Mesenchymal stem cell (in vitro differentiated cells and primary cell): ENCODE data around the gene BYSL.

ENCODE experiments used
- DNase-seq: peaks from one replicate; pipeline ENCODE4 v3.0.0-alpha.2; 2013
- H2AFZ ChIP-seq: one replicate; pipeline ENCODE4 v1.6.1; 2013; ENCODE audit warnings: low read depth, mild to moderate bottlenecking, control low read depth, inconsistent platforms, low read length, moderate library complexity
- H2AK5ac ChIP-seq: 2 replicates; pipeline ENCODE4 v1.6.1; 2013; ENCODE audit warnings: low read length, moderate library complexity, mild to moderate bottlenecking, inconsistent platforms; ENCODE audit not compliant: severe bottlenecking
- H2BK120ac ChIP-seq: one replicate; pipeline ENCODE4 v1.6.1; 2013; ENCODE audit warnings: low read depth, mild to moderate bottlenecking, inconsistent platforms, low read length, moderate library complexity
- H2BK12ac ChIP-seq, 2 experiments: one replicate each; pipeline ENCODE4 v1.6.1; 2013; ENCODE audit warnings: inconsistent platforms in 2 of 2, low read length in 2 of 2, mild to moderate bottlenecking in 2 of 2, moderate library complexity in 2 of 2, control low read depth in 1 of 2
- H2BK15ac ChIP-seq: one replicate; pipeline ENCODE4 v1.6.1; 2013; ENCODE audit warnings: mild to moderate bottlenecking, low read depth, inconsistent platforms; ENCODE audit not compliant: poor library complexity, severe bottlenecking
- H2BK5ac ChIP-seq: 2 replicates; pipeline ENCODE4 v1.6.1; 2013; ENCODE audit warnings: low read depth, mild to moderate bottlenecking, low read length, control low read depth, inconsistent platforms; ENCODE audit not compliant: poor library complexity, severe bottlenecking
- H3K14ac ChIP-seq, 2 experiments: one replicate each; pipeline ENCODE4 v1.6.1; 2013; ENCODE audit warnings: inconsistent platforms in 2 of 2, low read length in 2 of 2, control low read depth in 1 of 2, mild to moderate bottlenecking in 1 of 2, moderate library complexity in 1 of 2
- H3K18ac ChIP-seq, 2 experiments: one replicate each; pipeline ENCODE4 v1.6.1; 2013; ENCODE audit warnings: inconsistent platforms in 2 of 2, low read length in 2 of 2, control low read depth in 1 of 2, low read depth in 1 of 2, mild to moderate bottlenecking in 1 of 2
- H3K23ac ChIP-seq, 2 experiments: one replicate each; pipeline ENCODE4 v1.6.1; 2013; ENCODE audit warnings: inconsistent platforms in 2 of 2, low read length in 2 of 2, mild to moderate bottlenecking in 2 of 2, moderate library complexity in 2 of 2, control low read depth in 1 of 2
- H3K27ac ChIP-seq: 2 replicates; pipeline ENCODE4 v1.5.1; 2013; ENCODE audit warnings: mild to moderate bottlenecking, moderate library complexity, low read length, control low read depth, inconsistent platforms; ENCODE audit not compliant: poor library complexity, severe bottlenecking
- H3K27me3 ChIP-seq, 2 experiments: 2 replicates each; pipeline versions ENCODE4 v1.6.1 to v1.7.0; 2013; ENCODE audit warnings: low read length in 2 of 2, mild to moderate bottlenecking in 2 of 2, moderate library complexity in 2 of 2, control low read depth in 1 of 2, inconsistent platforms in 1 of 2; ENCODE audit not compliant: control insufficient read depth in 1 of 2, insufficient read depth in 1 of 2
- H3K36me3 ChIP-seq, 2 experiments: 2 replicates each; pipeline versions ENCODE4 v1.6.1 to v1.7.0; 2013; ENCODE audit warnings: low read length in 2 of 2, control low read depth in 1 of 2, inconsistent platforms in 1 of 2, low read depth in 1 of 2, mild to moderate bottlenecking in 1 of 2; ENCODE audit not compliant: insufficient read depth in 2 of 2, control insufficient read depth in 1 of 2
- H3K4ac ChIP-seq, 2 experiments: one replicate each; pipeline ENCODE4 v1.6.1; 2013; ENCODE audit warnings: inconsistent platforms in 2 of 2, low read length in 2 of 2, mild to moderate bottlenecking in 2 of 2, moderate library complexity in 2 of 2, control low read depth in 1 of 2, low read depth in 1 of 2
- H3K4me1 ChIP-seq: 2 replicates; pipeline ENCODE4 v1.6.1; 2013; ENCODE audit warnings: low read depth, low read length, control low read depth; ENCODE audit not compliant: control insufficient read depth, insufficient read depth
- H3K4me2 ChIP-seq: 2 replicates; pipeline ENCODE4 v1.6.1; 2013; ENCODE audit warnings: low read length, mild to moderate bottlenecking, inconsistent platforms; ENCODE audit not compliant: poor library complexity, severe bottlenecking
- H3K4me3 ChIP-seq, 2 experiments: 2 replicates each; pipeline versions ENCODE4 v1.5.1 to v1.7.0; 2013; ENCODE audit warnings: low read length in 2 of 2, mild to moderate bottlenecking in 2 of 2, control low read depth in 1 of 2, low read depth in 1 of 2; ENCODE audit not compliant: insufficient read depth in 1 of 2
- H3K79me1 ChIP-seq: replicated peaks from 2 replicates; pipeline ENCODE4 v1.6.1; 2013; ENCODE audit warnings: mild to moderate bottlenecking, control low read depth, low read length, inconsistent platforms; ENCODE audit not compliant: poor library complexity, severe bottlenecking
- H3K9ac ChIP-seq: 2 replicates; pipeline ENCODE4 v1.7.0; 2013; ENCODE audit warnings: mild to moderate bottlenecking, low read length, moderate library complexity
- H3K9me3 ChIP-seq: 2 replicates; pipeline ENCODE4 v1.7.0; 2013; ENCODE audit warnings: mild to moderate bottlenecking, low read length; ENCODE audit not compliant: control insufficient read depth
- H4K8ac ChIP-seq: one replicate; pipeline ENCODE4 v1.6.1; 2013; ENCODE audit warnings: inconsistent platforms, mild to moderate bottlenecking, low read length, moderate library complexity
- H4K91ac ChIP-seq: one replicate; pipeline ENCODE4 v1.6.1; 2013; ENCODE audit warnings: mild to moderate bottlenecking, low read length, inconsistent platforms
- WGBS: methylation state at CpG from one replicate; pipeline ENCODE4 v1.1.7; 2013; ENCODE audit warnings: mixed read lengths; 5-methylcytosine and 5-hydroxymethylcytosine counted together

The BYSL gene

GRCh38 chr6:41934278-41935192, 13.2 kb downstream of the BYSL start:
- no peak for DNase-seq

GRCh38 chr6:41935193-41935574, 13.9 kb downstream of the BYSL start:
- WGBS = 50% methylated on average over 1 of the region's 1 CpG
- Histone ChIP-seq H2BK15ac (no peak overlapping the region), H3K27me3 (no peaks in the 10 kb centered on the region), H2AFZ (no peak overlapping the region), H3K4me1 (peaks cover 29% of the 10 kb centered on the region), H3K9me3 (no peaks in the 10 kb centered on the region), H4K91ac (no peak overlapping the region), H2BK5ac (no peak overlapping the region), H3K14ac (no peak overlapping the region), H2AK5ac (no peak overlapping the region), H3K23ac (no peak overlapping the region), H3K4me2 (no peak overlapping the region), H2BK12ac (no peak overlapping the region), H2BK120ac (no peak overlapping the region), H3K4me3 (no peak overlapping the region), H3K18ac (no peak overlapping the region), H3K9ac (peak overlapping the region; percentile 9), H4K8ac (no peak overlapping the region), H3K36me3 (peaks cover 66 to 72% of the 10 kb centered on the region in 2 experiments), H3K27ac (no peak overlapping the region), H3K79me1 (peaks cover 30% of the 10 kb centered on the region), H3K4ac (no peak overlapping the region)
- no peak for DNase-seq

More at GRCh38 chr6:41934278-41935192, 13.2 kb downstream of the BYSL start:
- H3K36me3 ChIP-seq = peaks cover 71 to 79% of the 10 kb centered on the region in 2 experiments
- no peak overlapping the region for H3K27ac ChIP-seq
- no peak overlapping the region for H2AFZ ChIP-seq
- H4K8ac ChIP-seq = no peak overlapping the region
- no peak overlapping the region for H3K4me2 ChIP-seq
- no peak overlapping the region for H4K91ac ChIP-seq
- no peak overlapping the region for H3K23ac ChIP-seq
- H3K27me3 ChIP-seq = no peaks in the 10 kb centered on the region
- no peak overlapping the region for H3K14ac ChIP-seq
- no peak overlapping the region for H2BK12ac ChIP-seq
- no peak overlapping the region for H3K4ac ChIP-seq
- H2AK5ac ChIP-seq = no peak overlapping the region
- H3K9me3 ChIP-seq = no peaks in the 10 kb centered on the region
- peak overlapping the region; percentile 9 for H3K9ac ChIP-seq
- 93% methylated on average over 2 of the region's 7 CpGs for WGBS
- no peak overlapping the region for H2BK15ac ChIP-seq
- peaks cover 24% of the 10 kb centered on the region for H3K4me1 ChIP-seq
- H2BK5ac ChIP-seq = no peak overlapping the region
- H3K18ac ChIP-seq = no peak overlapping the region
- peaks cover 35% of the 10 kb centered on the region for H3K79me1 ChIP-seq
- no peak overlapping the region for H3K4me3 ChIP-seq
- no peak overlapping the region for H2BK120ac ChIP-seq

- H2AK5ac ChIP-seq = no peak overlapping the region
- H2BK120ac ChIP-seq = no peak overlapping the region
- 88% methylated on average over 8 of the region's 8 CpGs for WGBS
- peaks cover 31% of the 10 kb centered on the region for H3K4me1 ChIP-seq
- H4K91ac ChIP-seq = no peak overlapping the region
- H3K4ac ChIP-seq = no peak overlapping the region
- no peak overlapping the region for H3K14ac ChIP-seq
- H3K79me1 ChIP-seq = peaks cover 25% of the 10 kb centered on the region
- no peak overlapping the region for H3K4me3 ChIP-seq
- no peak overlapping the region for H4K8ac ChIP-seq
- H3K36me3 ChIP-seq = peaks cover 61 to 67% of the 10 kb centered on the region in 2 experiments
- H2AFZ ChIP-seq = no peak overlapping the region
- H3K9me3 ChIP-seq = no peaks in the 10 kb centered on the region
- H3K23ac ChIP-seq = no peak overlapping the region
- peak overlapping the region; percentile 46 for H2BK15ac ChIP-seq
- no peak overlapping the region for H3K27ac ChIP-seq
- H3K27me3 ChIP-seq = no peaks in the 10 kb centered on the region
- H3K9ac ChIP-seq = peak overlapping the region; percentile 2
- no peak overlapping the region for H3K4me2 ChIP-seq
- H2BK5ac ChIP-seq = no peak overlapping the region
- no peak overlapping the region for H2BK12ac ChIP-seq
- H3K18ac ChIP-seq = no peak overlapping the region
- no peak for DNase-seq
These were observed 14.4 kb downstream of the BYSL start for GRCh38 chr6:41935685-41936072.

GRCh38 chr6:41936073-41936837, 15.0 kb downstream of the BYSL start:
- Histone ChIP-seq H3K14ac (no peak overlapping the region), H2AK5ac (no peak overlapping the region), H3K18ac (peak overlapping the region in 1 of 2 experiments; percentile 52), H3K4me1 (peaks cover 31% of the 10 kb centered on the region), H3K27me3 (no peaks in the 10 kb centered on the region), H3K36me3 (peaks cover 56 to 61% of the 10 kb centered on the region in 2 experiments), H3K79me1 (peaks cover 25% of the 10 kb centered on the region), H2BK5ac (no peak overlapping the region), H3K9me3 (no peaks in the 10 kb centered on the region), H3K27ac (peak overlapping the region; percentile 1), H2BK15ac (peak overlapping the region; percentile 46), H3K23ac (no peak overlapping the region), H2BK12ac (no peak overlapping the region), H2BK120ac (no peak overlapping the region), H3K4me3 (no peak overlapping the region), H3K4me2 (no peak overlapping the region), H2AFZ (no peak overlapping the region), H4K8ac (peak overlapping the region; percentile 12), H3K9ac (peak overlapping the region; percentile 34), H3K4ac (no peak overlapping the region), H4K91ac (no peak overlapping the region)
- 75% methylated on average over 8 of the region's 10 CpGs for WGBS
- peak; percentile 92 for DNase-seq
